ENCODE measurements around the gene CCDC121.

DNA sequence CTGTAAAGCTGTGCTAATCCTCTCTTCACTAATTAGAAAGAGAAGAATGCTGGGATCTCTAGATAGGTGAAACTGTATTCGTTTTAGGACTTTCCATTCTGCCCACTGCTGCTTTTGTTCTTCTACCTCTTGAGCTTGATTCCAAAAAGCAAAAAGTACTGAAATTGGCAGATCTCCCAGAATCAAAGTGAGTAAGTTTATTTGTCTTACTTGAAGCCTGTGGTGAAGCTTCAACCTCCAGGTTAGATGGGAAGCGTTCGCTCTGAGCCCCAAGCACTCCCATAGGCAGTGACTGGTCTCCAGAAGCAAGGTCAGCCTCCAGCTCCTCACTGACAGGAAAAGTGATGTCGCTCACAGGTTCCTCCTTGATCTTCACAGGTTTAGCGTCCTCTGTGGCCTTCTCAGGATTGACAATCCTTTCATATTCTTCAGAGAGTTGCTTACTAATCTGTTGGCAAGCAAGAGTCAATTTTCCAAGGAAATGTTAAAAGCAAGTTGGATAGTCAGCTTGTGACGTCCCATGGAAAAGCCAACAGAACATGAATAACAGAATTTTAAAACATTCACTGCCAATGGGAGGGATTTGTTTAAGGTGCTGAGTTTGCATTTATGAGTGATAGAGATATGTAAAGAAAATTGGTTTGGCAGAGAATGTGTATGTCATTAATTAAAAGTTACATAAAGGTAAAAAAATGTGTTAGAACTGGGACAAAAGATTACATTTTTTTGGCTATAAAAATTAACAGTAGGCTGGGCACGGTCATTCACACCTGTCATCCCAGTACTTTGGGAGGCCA lies 26.5 kb upstream of the CCDC121 start:
- TF ChIP-seq, protein P1, sequence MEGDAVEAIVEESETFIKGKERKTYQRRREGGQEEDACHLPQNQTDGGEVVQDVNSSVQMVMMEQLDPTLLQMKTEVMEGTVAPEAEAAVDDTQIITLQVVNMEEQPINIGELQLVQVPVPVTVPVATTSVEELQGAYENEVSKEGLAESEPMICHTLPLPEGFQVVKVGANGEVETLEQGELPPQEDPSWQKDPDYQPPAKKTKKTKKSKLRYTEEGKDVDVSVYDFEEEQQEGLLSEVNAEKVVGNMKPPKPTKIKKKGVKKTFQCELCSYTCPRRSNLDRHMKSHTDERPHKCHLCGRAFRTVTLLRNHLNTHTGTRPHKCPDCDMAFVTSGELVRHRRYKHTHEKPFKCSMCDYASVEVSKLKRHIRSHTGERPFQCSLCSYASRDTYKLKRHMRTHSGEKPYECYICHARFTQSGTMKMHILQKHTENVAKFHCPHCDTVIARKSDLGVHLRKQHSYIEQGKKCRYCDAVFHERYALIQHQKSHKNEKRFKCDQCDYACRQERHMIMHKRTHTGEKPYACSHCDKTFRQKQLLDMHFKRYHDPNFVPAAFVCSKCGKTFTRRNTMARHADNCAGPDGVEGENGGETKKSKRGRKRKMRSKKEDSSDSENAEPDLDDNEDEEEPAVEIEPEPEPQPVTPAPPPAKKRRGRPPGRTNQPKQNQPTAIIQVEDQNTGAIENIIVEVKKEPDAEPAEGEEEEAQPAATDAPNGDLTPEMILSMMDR (IDR thresholded peaks at IDR 0.05; ENCODE audit: insufficient read depth, low read length, poor library complexity, severe bottlenecking): no peak
- no peak for TF ChIP-seq EZH2phosphoT487 (conservative IDR thresholded peaks at IDR 0.05; ENCODE audit: low read length)

Measured in SU-DHL-6 (cell line).